Measurements from ENCODE around the gene PROK1. TPM values are rescaled to one million over a fixed set of nuclear protein-coding genes. Genes with fewer than 3 reads are reported as not detected.

Gene PROK1
- total RNA-seq, 1 experiment from 2014 or later: not detected

GRCh38 chr1:110495926-110496600, 45.1 kb downstream of the PROK1 start:
- TF ChIP-seq CTCF (conservative IDR thresholded peaks at IDR 0.05; ENCODE audit: low read depth, low read length) (peak; percentile 96), EZH2 (IDR thresholded peaks at IDR 0.05; ENCODE audit: low read length, unreplicated experiment) (no peak)
- H3K79me2 ChIP-seq (ENCODE audit: low read length): no peaks in the 10 kb centered on the region
- no peaks in the 10 kb centered on the region for H4K20me1 ChIP-seq (ENCODE audit: low read length)
- H2AFZ ChIP-seq (ENCODE audit: low read length): no peak overlapping the region
- H3K27ac ChIP-seq (ENCODE audit: low read length): no peak overlapping the region
- H3K9ac ChIP-seq (ENCODE audit: low read length): no peak overlapping the region
- ATAC-seq: peak; percentile 95
- H3K9me3 ChIP-seq (ENCODE audit: low read length): no peaks in the 10 kb centered on the region
- peak; percentile 88 for DNase-seq
- no peaks in the 10 kb centered on the region for H3K9me2 ChIP-seq (replicated peaks; ENCODE audit: low read length)
- H3K36me3 ChIP-seq (ENCODE audit: low read depth, low read length): no peaks in the 10 kb centered on the region
- no peak overlapping the region for H3K4me3 ChIP-seq (ENCODE audit: low read length)
- H3K4me1 ChIP-seq (ENCODE audit: insufficient read depth, low read length): no peaks in the 10 kb centered on the region
- POLR2A ChIA-PET (ENCODE audit: unreplicated experiment): interaction anchor here (0.5 kb wide), 1 partner anchor 23 kb away, joined by 7 read pairs; no protein-coding TSS in a partner anchor
- intact Hi-C loops (cut with micrococcal nuclease): loop anchor here (1.0 to 2.0 kb wide), 5 partner anchors 19 to 293 kb away; no protein-coding TSS in a partner anchor
- CTCF ChIA-PET: interaction anchor here (0.5 to 2.0 kb wide), 17 partner anchors 9 to 299 kb away, joined by 3 to 39 read pairs (median 5); partner anchors contain the start of gene RBM15
- no peaks in the 10 kb centered on the region for H3K27me3 ChIP-seq (ENCODE audit: low read length)
- no peak overlapping the region for H3K4me2 ChIP-seq (ENCODE audit: low read length)
- BruUV-seq (replicated peaks): no TSS peak
- H3F3A ChIP-seq (ENCODE audit: low read length, unreplicated experiment): no peaks in the 10 kb centered on the region

GRCh38 chr1:110498270-110498669, 47.3 kb downstream of the PROK1 start:
- CTCF ChIA-PET: interaction anchor here (0.6 kb wide), 1 partner anchor 86 kb away, joined by 3 read pairs; no protein-coding TSS in a partner anchor
- no peak overlapping the region for H3K4me3 ChIP-seq (ENCODE audit: low read length)
- intact Hi-C loops (cut with micrococcal nuclease): no loop called here

More at GRCh38 chr1:110498270-110498669, 47.3 kb downstream of the PROK1 start:
- Histone ChIP-seq H3K9me2 (replicated peaks; ENCODE audit: low read length) (no peaks in the 10 kb centered on the region), H3K79me2 (ENCODE audit: low read length) (no peaks in the 10 kb centered on the region), H3K4me1 (ENCODE audit: insufficient read depth, low read length) (no peaks in the 10 kb centered on the region), H3K9me3 (ENCODE audit: low read length) (no peaks in the 10 kb centered on the region), H4K20me1 (ENCODE audit: low read length) (no peaks in the 10 kb centered on the region), H3K9ac (ENCODE audit: low read length) (no peak overlapping the region), H2AFZ (ENCODE audit: low read length) (no peak overlapping the region), H3K36me3 (ENCODE audit: low read depth, low read length) (no peaks in the 10 kb centered on the region), H3K4me2 (ENCODE audit: low read length) (no peak overlapping the region), H3F3A (ENCODE audit: low read length, unreplicated experiment) (no peaks in the 10 kb centered on the region), H3K27ac (ENCODE audit: low read length) (no peak overlapping the region), H3K27me3 (ENCODE audit: low read length) (peaks cover 19% of the 10 kb centered on the region)
- TF ChIP-seq CTCF (conservative IDR thresholded peaks at IDR 0.05; ENCODE audit: low read depth, low read length): no peak
- no peak for TF ChIP-seq EZH2phosphoT487 (IDR thresholded peaks at IDR 0.05; ENCODE audit: borderline replicate concordance, low read length)
- TF ChIP-seq EZH2 (IDR thresholded peaks at IDR 0.05; ENCODE audit: low read length, unreplicated experiment): no peak
- POLR2A ChIA-PET (ENCODE audit: unreplicated experiment): no interaction called here
- no peak for ATAC-seq
- BruUV-seq (replicated peaks): no TSS peak
- DNase-seq: no peak
